ENCODE data around the gene HS6ST1. TPM values are rescaled to one million over a fixed set of nuclear protein-coding genes. Genes with fewer than 3 reads are reported as not detected.

Gene HS6ST1
- total RNA-seq, 1 donor from 2014 or later: 31.1 TPM

- Histone ChIP-seq H3K4me2 (no peak overlapping the region), H3F3A (ENCODE audit: low read depth) (peaks cover 14% of the 10 kb centered on the region), H3K4me1 (peaks cover 11% of the 10 kb centered on the region), H3K9me3 (ENCODE audit: low read depth) (no peaks in the 10 kb centered on the region), H3K79me2 (ENCODE audit: low read depth) (no peaks in the 10 kb centered on the region), H3K9ac (no peak overlapping the region), H3K36me3 (no peaks in the 10 kb centered on the region), H3K27ac (no peak overlapping the region), H2AFZ (replicated peaks) (no peak overlapping the region), H4K20me1 (ENCODE audit: low read depth) (no peaks in the 10 kb centered on the region), H3K4me3 (no peak overlapping the region), H3K27me3 (no peaks in the 10 kb centered on the region)
- no peak overlapping the region for H3K27ac Mint-ChIP-seq
- peaks cover 20% of the 10 kb centered on the region for H3K9me3 Mint-ChIP-seq
- no peak for TF ChIP-seq EZH2phosphoT487 (IDR thresholded peaks at IDR 0.05)
- TF ChIP-seq EZH2 (IDR thresholded peaks at IDR 0.05): no peak
- TF ChIP-seq CTCF (IDR thresholded peaks at IDR 0.05): no peak
- peaks cover 21% of the 10 kb centered on the region for H3K4me1 Mint-ChIP-seq
- no peaks in the 10 kb centered on the region for H3K36me3 Mint-ChIP-seq
- DNase-seq (ENCODE audit: low spot score): no peak
- H3K27me3 Mint-ChIP-seq (ENCODE audit: insufficient read depth, low read depth): no peaks in the 10 kb centered on the region
- no peak overlapping the region for H3K4me3 Mint-ChIP-seq
These were observed 26.9 kb upstream of the HS6ST1 start for GRCh38 chr2:128345436-128346165.

DNA sequence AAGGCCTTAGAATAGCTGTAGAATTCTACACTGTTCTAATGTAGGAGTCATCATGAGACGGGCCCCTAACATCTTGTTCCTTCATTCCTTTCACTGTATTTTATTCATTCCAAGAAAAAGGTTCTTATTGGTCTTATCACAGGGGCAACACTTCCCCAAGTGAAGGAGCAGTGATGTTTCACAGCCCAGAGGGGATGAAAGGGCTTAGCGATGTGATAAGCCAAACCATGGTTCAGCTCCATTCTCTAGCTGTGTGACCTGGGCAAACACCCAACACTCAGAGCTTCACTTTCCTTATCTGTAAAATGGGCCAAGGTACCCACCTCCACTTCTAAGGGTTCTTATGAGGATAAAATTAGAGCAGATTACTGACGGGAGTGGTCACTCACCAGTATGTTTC lies 25.4 kb upstream of the HS6ST1 start:
- Mint-ChIP-seq H3K4me1 (peaks cover 21% of the 10 kb centered on the region), H3K9me3 (peaks cover 16% of the 10 kb centered on the region), H3K27ac (no peak overlapping the region), H3K4me3 (no peak overlapping the region), H3K36me3 (peaks cover 3% of the 10 kb centered on the region), H3K27me3 (ENCODE audit: insufficient read depth, low read depth) (peaks cover 4% of the 10 kb centered on the region)
- H3K79me2 ChIP-seq (ENCODE audit: low read depth): no peaks in the 10 kb centered on the region
- H3K4me2 ChIP-seq: no peak overlapping the region
- TF ChIP-seq EZH2phosphoT487 (IDR thresholded peaks at IDR 0.05): no peak
- TF ChIP-seq EZH2 (IDR thresholded peaks at IDR 0.05): no peak
- TF ChIP-seq CTCF (IDR thresholded peaks at IDR 0.05): no peak
- no peak overlapping the region for H3K9ac ChIP-seq
- H3F3A ChIP-seq (ENCODE audit: low read depth): peaks cover 14% of the 10 kb centered on the region
- no peaks in the 10 kb centered on the region for H3K9me3 ChIP-seq (ENCODE audit: low read depth)
- no peak for DNase-seq (ENCODE audit: low spot score)
- no peak overlapping the region for H2AFZ ChIP-seq (replicated peaks)
- H3K27ac ChIP-seq: no peak overlapping the region
- no peak overlapping the region for H3K4me3 ChIP-seq
- H3K27me3 ChIP-seq: no peaks in the 10 kb centered on the region
- peaks cover 11% of the 10 kb centered on the region for H3K4me1 ChIP-seq
- no peaks in the 10 kb centered on the region for H3K36me3 ChIP-seq
- no peaks in the 10 kb centered on the region for H4K20me1 ChIP-seq (ENCODE audit: low read depth)

- Mint-ChIP-seq H3K27ac (no peak overlapping the region), H3K4me3 (no peak overlapping the region), H3K9me3 (peaks cover 18% of the 10 kb centered on the region), H3K4me1 (peaks cover 17% of the 10 kb centered on the region), H3K36me3 (peaks cover 3% of the 10 kb centered on the region), H3K27me3 (ENCODE audit: insufficient read depth, low read depth) (peaks cover 4% of the 10 kb centered on the region)
- H4K20me1 ChIP-seq (ENCODE audit: low read depth): no peaks in the 10 kb centered on the region
- no peak overlapping the region for H3K27ac ChIP-seq
- no peaks in the 10 kb centered on the region for H3K36me3 ChIP-seq
- DNase-seq (ENCODE audit: low spot score): no peak
- H3K79me2 ChIP-seq (ENCODE audit: low read depth): no peaks in the 10 kb centered on the region
- H3K9ac ChIP-seq: no peak overlapping the region
- no peak overlapping the region for H2AFZ ChIP-seq (replicated peaks)
- peaks cover 9% of the 10 kb centered on the region for H3K4me1 ChIP-seq
- no peak overlapping the region for H3K4me2 ChIP-seq
- no peaks in the 10 kb centered on the region for H3K9me3 ChIP-seq (ENCODE audit: low read depth)
- H3F3A ChIP-seq (ENCODE audit: low read depth): peaks cover 11% of the 10 kb centered on the region
- TF ChIP-seq EZH2 (IDR thresholded peaks at IDR 0.05) (no peak), EZH2phosphoT487 (IDR thresholded peaks at IDR 0.05) (no peak), CTCF (IDR thresholded peaks at IDR 0.05) (no peak)
- no peak overlapping the region for H3K4me3 ChIP-seq
- H3K27me3 ChIP-seq: no peaks in the 10 kb centered on the region
These were observed 24.8 kb upstream of the HS6ST1 start for GRCh38 chr2:128343459-128343858.

All from neural progenitor cell (in vitro differentiated cells).